Mucosa of stomach (tissue), 1 donor: ENCODE data around the gene C19orf38.
A peak's percentile ranks its signal among the peaks of the same experiment; 100 is the strongest.
"Not testable (repeated sequence)": the region's sequence is repeated elsewhere in the genome, so short reads cannot be mapped to it uniquely, and the experiment has no call there.

Experiments
- H3K27me3 ChIP-seq: one replicate; pipeline ENCODE4 v1.7.0; 2013; ENCODE audit warnings: mild to moderate bottlenecking, low read length; ENCODE audit not compliant: control insufficient read depth, insufficient read depth
- H3K36me3 ChIP-seq: one replicate; pipeline ENCODE4 v1.7.0; 2013; ENCODE audit warnings: low read length; ENCODE audit not compliant: control insufficient read depth, insufficient read depth
- H3K4me1 ChIP-seq: one replicate; pipeline ENCODE4 v1.7.0; 2013; ENCODE audit warnings: mild to moderate bottlenecking, low read length; ENCODE audit not compliant: control insufficient read depth, insufficient read depth
- H3K4me3 ChIP-seq: one replicate; pipeline ENCODE4 v1.7.0; 2013; ENCODE audit warnings: low read length
- H3K9ac ChIP-seq: one replicate; pipeline ENCODE4 v1.7.0; 2013; ENCODE audit warnings: mild to moderate bottlenecking, low read length, moderate library complexity
- H3K9me3 ChIP-seq: one replicate; pipeline ENCODE4 v1.7.0; 2013; ENCODE audit warnings: mild to moderate bottlenecking, low read length, moderate library complexity; ENCODE audit not compliant: control insufficient read depth
- donor health status: Pancreatic carcinoma.

Gene C19orf38

GRCh38 chr19:10861103-10861651 is 13.0 kb downstream of the C19orf38 start:
- no peaks in the 10 kb centered on the region for H3K9me3 ChIP-seq
- H3K36me3 ChIP-seq = no peaks in the 10 kb centered on the region
- no peak overlapping the region for H3K9ac ChIP-seq
- peaks cover 22% of the 10 kb centered on the region for H3K4me1 ChIP-seq
- H3K4me3 ChIP-seq = no peak overlapping the region
- no peaks in the 10 kb centered on the region for H3K27me3 ChIP-seq

GRCh38 chr19:10862561-10863106 is 14.4 kb downstream of the C19orf38 start:
- Histone ChIP-seq H3K9ac (no peak overlapping the region), H3K36me3 (no peaks in the 10 kb centered on the region), H3K27me3 (no peaks in the 10 kb centered on the region), H3K4me3 (no peak overlapping the region), H3K4me1 (peaks cover 22% of the 10 kb centered on the region), H3K9me3 (no peaks in the 10 kb centered on the region)

DNA sequence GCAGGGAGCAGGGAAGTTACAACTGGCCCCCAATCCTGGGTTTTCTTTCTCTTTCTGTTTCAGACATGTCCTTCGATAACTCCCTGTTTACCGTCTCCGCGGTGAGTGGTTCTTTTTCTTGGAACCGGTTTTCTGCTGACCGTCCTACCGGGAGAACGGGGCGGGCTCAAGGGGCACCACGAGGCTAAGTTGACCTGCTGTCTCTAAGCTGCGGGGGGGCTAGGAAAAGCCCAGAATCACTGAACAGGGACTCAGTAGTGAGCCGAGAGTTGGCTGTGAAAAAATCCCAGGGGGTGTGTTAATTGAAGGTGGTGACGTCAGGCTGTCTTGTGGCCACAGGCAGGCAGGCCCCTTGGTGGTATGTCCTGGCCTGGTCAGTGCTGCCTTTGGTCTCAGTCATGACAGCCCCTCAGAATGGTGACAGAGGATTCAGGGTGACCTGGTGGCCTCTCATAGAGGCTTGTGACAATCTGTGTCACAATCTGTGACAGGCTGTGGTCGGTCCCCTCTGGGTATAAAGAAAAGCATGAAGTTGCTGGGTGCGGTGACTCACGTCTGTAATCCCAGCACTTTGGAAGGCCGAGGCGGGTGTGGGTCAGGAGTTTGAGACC is 15.0 kb downstream of the C19orf38 start:
- H3K9ac ChIP-seq = no peak overlapping the region
- peaks cover 22% of the 10 kb centered on the region for H3K4me1 ChIP-seq
- H3K27me3 ChIP-seq = no peaks in the 10 kb centered on the region
- H3K9me3 ChIP-seq = no peaks in the 10 kb centered on the region
- no peak overlapping the region for H3K4me3 ChIP-seq
- no peaks in the 10 kb centered on the region for H3K36me3 ChIP-seq

DNA sequence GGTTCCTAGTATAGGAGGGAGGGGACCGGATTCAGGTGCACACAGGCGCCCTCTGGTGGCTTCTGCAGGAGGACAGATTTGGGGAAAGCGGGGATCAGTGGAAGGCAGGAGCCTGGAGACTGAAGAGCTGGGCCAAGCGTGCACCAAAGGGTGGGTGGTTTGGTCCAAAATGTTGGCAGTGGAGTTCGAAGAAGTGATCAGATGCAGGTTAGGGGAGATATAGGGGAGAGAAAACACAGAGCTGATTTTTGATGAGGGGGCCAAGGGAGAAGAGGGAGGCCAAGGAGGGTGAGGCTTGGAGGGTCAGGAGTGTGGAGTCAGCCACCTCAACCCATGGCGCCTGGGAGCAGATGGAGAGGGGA is 16.3 kb downstream of the C19orf38 start:
- peak overlapping the region; percentile 9 for H3K9ac ChIP-seq

DNA sequence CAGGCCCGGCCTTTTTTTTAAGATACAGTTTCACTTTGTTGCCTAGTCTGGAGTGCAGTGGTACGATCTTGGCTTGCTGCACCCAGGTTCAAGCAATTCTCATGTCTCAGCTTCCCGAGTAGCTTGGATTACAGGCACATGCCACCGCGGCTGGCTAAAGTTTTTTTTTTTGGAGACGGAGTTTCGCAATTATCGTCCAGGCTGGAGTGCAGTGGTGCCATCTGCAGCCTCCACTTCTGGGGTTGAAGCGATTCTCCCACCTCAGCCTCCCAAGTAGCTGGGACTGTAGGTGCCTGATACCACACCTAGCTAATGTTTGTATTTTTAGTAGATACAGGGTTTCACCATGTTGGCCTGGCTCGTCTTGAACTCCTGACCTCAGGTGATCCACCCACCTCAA is 18.3 kb downstream of the C19orf38 start:
- Histone ChIP-seq H3K36me3 (no peaks in the 10 kb centered on the region), H3K9me3 (no peaks in the 10 kb centered on the region), H3K9ac (no peak overlapping the region), H3K27me3 (no peaks in the 10 kb centered on the region), H3K4me1 (peaks cover 28% of the 10 kb centered on the region), H3K4me3 (no peak overlapping the region)

More for the DNA sequence above, 16.3 kb downstream of the C19orf38 start:
- Histone ChIP-seq H3K27me3 (no peaks in the 10 kb centered on the region), H3K4me3 (no peak overlapping the region), H3K4me1 (peaks cover 22% of the 10 kb centered on the region), H3K9me3 (no peaks in the 10 kb centered on the region), H3K36me3 (no peaks in the 10 kb centered on the region)

- Histone ChIP-seq H3K4me1 (peaks cover 23% of the 10 kb centered on the region), H3K9me3 (no peaks in the 10 kb centered on the region), H3K4me3 (no peak overlapping the region), H3K9ac (no peak overlapping the region), H3K36me3 (no peaks in the 10 kb centered on the region), H3K27me3 (no peaks in the 10 kb centered on the region)
These were observed 20.8 kb downstream of the C19orf38 start for GRCh38 chr19:10868872-10869547.

DNA sequence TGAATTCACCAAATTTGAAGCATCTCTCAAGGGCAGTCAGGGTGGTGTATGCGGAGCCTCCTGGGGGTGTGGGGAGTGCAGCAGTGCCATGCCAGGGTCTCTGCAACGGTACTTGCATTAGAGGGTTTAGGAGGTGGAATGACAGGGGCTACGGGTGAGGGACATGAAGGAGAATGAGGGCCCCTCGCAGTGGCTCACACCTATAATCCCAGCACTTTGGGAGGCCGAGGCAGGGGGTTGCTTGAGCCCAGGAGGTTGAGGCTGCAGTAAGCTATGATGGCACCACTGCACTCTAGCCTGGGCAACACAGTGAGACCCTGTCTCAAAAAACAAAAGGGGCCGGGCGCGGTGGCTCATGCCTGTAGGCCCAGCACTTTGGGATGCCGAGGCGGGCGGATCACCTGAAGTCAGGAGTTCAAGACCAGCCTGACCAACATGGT is 21.7 kb downstream of the C19orf38 start:
- H3K27me3 ChIP-seq, H3K36me3 ChIP-seq, H3K9me3 ChIP-seq, H3K4me3 ChIP-seq, H3K9ac ChIP-seq: not testable (repeated sequence)
- peaks cover 16% of the 10 kb centered on the region for H3K4me1 ChIP-seq

DNA sequence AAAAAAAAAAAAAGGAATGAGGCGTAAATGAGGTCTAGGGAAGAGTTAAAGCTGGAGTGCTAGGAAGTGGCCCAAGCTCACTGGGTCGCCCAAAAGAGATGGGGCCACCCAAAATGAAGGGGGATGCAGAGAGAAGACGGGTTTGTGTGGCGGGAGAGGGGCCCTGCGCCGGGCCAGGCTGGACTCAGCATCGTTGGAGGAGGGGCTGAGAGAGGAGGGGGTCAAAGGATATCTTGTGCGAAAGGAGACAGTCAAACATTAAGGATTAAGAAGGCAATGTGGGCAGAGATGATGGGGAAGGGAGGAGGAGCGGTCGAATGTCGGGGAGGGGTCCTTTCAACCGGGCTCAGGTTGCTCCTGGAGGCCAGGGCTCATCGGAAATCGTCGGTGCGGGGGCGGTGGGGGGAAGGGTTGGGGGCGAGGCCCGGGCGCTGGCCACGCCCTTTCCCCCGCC is 22.3 kb downstream of the C19orf38 start:
- Histone ChIP-seq H3K27me3 (no peaks in the 10 kb centered on the region), H3K36me3 (no peaks in the 10 kb centered on the region), H3K4me3 (no peak overlapping the region), H3K9ac (peak overlapping the region; percentile 46), H3K4me1 (peaks cover 16% of the 10 kb centered on the region), H3K9me3 (no peaks in the 10 kb centered on the region)

DNA sequence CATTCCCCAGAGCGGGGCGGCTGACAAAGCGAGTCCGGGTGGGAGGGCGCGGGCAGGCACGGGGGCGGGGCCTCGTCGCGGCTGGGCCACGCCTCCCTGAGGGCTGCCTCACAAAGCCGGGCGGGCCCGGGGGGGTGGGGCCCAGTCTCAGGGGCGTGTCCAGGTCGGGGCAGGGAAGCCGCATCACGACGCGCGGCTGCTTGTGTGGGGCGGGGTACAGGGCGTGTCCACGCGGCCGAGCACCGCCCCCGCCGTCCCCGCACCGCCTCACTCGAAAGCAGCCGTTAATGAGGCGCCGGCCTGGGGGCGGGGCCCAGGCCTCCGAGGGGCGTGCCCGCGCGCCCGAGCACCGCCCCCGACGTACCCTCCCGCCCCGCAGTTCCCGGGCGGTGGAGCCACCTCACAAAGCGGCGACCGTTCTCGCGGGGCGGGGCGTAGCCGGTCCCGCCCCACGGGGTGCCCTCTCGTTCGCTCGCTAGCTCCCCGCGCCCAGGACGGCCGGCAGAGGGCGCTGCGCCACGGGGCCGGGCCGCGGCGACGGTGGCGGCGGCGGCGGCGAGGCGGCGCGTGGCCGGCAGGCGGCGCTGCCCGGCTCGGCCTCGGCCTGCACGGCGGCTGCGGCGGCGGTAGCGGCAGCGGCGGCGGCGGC is 22.9 kb downstream of the C19orf38 start, which contains the start of gene CARM1:
Gene CARM1 (plus strand): TSS at position 599 of the 649 bp plus-strand sequence. CDS start 150 bp downstream, outside the sequence.
- peak within 1 kb of the TSS; percentile 56 for H3K4me3 ChIP-seq
- H3K9me3 ChIP-seq = no peaks in the 10 kb centered on the region
- H3K4me1 ChIP-seq = peaks cover 16% of the 10 kb centered on the region
- peak within 1 kb of the TSS; percentile 82 for H3K9ac ChIP-seq
- H3K27me3 ChIP-seq = no peaks in the 10 kb centered on the region
- no peaks in the 10 kb centered on the region for H3K36me3 ChIP-seq

DNA sequence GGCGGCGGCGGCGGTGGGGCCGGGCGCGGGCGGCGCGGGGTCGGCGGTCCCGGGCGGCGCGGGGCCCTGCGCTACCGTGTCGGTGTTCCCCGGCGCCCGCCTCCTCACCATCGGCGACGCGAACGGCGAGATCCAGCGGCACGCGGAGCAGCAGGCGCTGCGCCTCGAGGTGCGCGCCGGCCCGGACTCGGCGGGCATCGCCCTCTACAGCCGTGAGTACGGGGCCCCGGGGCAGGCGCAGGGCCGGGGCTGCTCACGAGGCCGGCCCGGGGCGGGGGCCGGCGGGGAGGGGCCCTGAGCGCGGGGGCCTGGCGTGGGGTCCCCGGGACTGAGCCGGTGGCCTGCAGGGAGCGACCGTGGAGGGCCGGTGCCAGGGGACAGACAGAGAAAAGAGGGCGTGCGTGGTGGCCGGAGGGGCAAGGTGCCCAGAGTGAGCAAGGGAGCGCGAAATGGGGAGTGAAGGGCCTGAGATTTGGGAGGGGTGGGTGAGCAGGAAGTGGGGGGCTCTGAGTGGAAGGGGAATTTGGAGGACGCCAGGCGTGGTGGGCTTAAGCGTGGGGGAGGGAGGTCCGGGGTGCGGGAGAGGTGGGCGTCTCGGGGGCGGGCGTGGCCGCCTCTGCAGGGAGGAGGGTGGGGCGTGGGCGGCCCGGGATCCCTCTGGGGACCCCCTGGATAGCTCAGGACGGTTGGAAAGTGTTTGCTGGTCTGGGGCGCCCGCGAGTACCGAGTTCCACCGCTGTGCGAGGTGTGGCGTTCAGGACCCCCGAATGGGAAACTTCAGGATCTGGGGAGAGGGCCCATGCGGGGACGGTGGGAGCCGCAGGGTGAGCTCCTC is 23.7 kb downstream of the C19orf38 start:
- Histone ChIP-seq H3K4me3 (peak overlapping the region; percentile 56), H3K9ac (peak overlapping the region; percentile 82), H3K36me3 (no peaks in the 10 kb centered on the region), H3K9me3 (no peaks in the 10 kb centered on the region), H3K4me1 (peaks cover 16% of the 10 kb centered on the region), H3K27me3 (no peaks in the 10 kb centered on the region)

- Histone ChIP-seq H3K27me3 (no peaks in the 10 kb centered on the region), H3K4me3 (peak overlapping the region; percentile 56), H3K9me3 (no peaks in the 10 kb centered on the region), H3K9ac (peak overlapping the region; percentile 82), H3K4me1 (peaks cover 16% of the 10 kb centered on the region), H3K36me3 (no peaks in the 10 kb centered on the region)
These were observed 24.4 kb downstream of the C19orf38 start for GRCh38 chr19:10872546-10873107.
